Measurements from ENCODE around the gene PPP2R5D.

GRCh38 chr6:43061861-43062260 lies 77.5 kb downstream of the PPP2R5D start:
- TF ChIP-seq, protein P1, sequence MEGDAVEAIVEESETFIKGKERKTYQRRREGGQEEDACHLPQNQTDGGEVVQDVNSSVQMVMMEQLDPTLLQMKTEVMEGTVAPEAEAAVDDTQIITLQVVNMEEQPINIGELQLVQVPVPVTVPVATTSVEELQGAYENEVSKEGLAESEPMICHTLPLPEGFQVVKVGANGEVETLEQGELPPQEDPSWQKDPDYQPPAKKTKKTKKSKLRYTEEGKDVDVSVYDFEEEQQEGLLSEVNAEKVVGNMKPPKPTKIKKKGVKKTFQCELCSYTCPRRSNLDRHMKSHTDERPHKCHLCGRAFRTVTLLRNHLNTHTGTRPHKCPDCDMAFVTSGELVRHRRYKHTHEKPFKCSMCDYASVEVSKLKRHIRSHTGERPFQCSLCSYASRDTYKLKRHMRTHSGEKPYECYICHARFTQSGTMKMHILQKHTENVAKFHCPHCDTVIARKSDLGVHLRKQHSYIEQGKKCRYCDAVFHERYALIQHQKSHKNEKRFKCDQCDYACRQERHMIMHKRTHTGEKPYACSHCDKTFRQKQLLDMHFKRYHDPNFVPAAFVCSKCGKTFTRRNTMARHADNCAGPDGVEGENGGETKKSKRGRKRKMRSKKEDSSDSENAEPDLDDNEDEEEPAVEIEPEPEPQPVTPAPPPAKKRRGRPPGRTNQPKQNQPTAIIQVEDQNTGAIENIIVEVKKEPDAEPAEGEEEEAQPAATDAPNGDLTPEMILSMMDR (conservative IDR thresholded peaks at IDR 0.05) = no peak
- no peak for TF ChIP-seq EZH2 (IDR thresholded peaks at IDR 0.05; ENCODE audit: low read depth)

Measured in PC-9 (cell line).